ES-I3 (cell line): ENCODE results near the gene ANXA1.

Experiments
- H3K36me3 ChIP-seq: 2 replicates; pipeline ENCODE4 v1.6.1; 2013; ENCODE audit warnings: mild to moderate bottlenecking, low read length, control low read depth, moderate library complexity; ENCODE audit not compliant: insufficient read depth
- H3K4me1 ChIP-seq: 2 replicates; pipeline ENCODE4 v1.6.1; 2013; ENCODE audit warnings: mild to moderate bottlenecking, control low read depth, low read length; ENCODE audit not compliant: insufficient read depth
- H3K9ac ChIP-seq: 2 replicates; pipeline ENCODE4 v1.6.1; 2013; ENCODE audit warnings: low read depth, mild to moderate bottlenecking, low read length, moderate library complexity
- H3K9me3 ChIP-seq: 2 replicates; pipeline ENCODE4 v1.6.1; 2013; ENCODE audit warnings: mild to moderate bottlenecking, low read length, moderate library complexity; ENCODE audit not compliant: control insufficient read depth, insufficient read depth

Gene ANXA1

GRCh38 chr9:73194284-73194683, 42.6 kb downstream of the ANXA1 start:
- Histone ChIP-seq H3K9ac (no peak overlapping the region), H3K9me3 (no peaks in the 10 kb centered on the region), H3K36me3 (no peaks in the 10 kb centered on the region), H3K4me1 (no peaks in the 10 kb centered on the region)

DNA sequence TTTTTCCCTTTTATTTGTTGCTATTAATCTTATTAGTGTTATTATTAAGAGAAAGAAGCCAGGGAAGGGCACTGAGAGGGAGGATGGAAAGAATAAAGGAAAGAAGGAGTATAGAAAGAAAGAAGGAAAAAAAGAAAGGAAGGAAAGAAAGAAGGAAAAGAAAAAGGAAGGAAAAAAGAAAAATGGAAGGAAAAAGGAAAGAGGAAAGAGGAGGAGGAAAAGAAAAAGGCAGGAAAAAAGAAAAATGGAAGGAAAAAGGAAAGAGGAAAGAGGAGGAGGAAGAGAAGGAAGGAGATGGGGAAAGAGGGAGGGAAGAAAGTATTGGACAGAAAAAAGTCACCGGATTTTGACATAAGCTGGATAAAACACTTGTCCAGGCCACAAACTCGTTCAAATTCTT, 47.8 kb downstream of the ANXA1 start:
- H3K4me1 ChIP-seq = peaks cover 6% of the 10 kb centered on the region; the same call in 1 of the 2 replicates
- no peaks in the 10 kb centered on the region for H3K9me3 ChIP-seq
- no peak overlapping the region for H3K9ac ChIP-seq
- no peaks in the 10 kb centered on the region for H3K36me3 ChIP-seq

- H3K9ac ChIP-seq = no peak overlapping the region
- H3K36me3 ChIP-seq = no peaks in the 10 kb centered on the region
- H3K4me1 ChIP-seq = peaks cover 6% of the 10 kb centered on the region; the same call in 1 of the 2 replicates
- H3K9me3 ChIP-seq = no peaks in the 10 kb centered on the region
Observed at GRCh38 chr9:73199886-73200285, 48.2 kb downstream of the ANXA1 start.

GRCh38 chr9:73200694-73201452, 49.2 kb downstream of the ANXA1 start:
- peaks cover 6% of the 10 kb centered on the region; the same call in 1 of the 2 replicates for H3K4me1 ChIP-seq
- H3K36me3 ChIP-seq = no peaks in the 10 kb centered on the region
- H3K9ac ChIP-seq = no peak overlapping the region
- no peaks in the 10 kb centered on the region for H3K9me3 ChIP-seq

GRCh38 chr9:73202980-73203379, 51.3 kb downstream of the ANXA1 start:
- H3K4me1 ChIP-seq = peaks cover 6% of the 10 kb centered on the region; the same call in 1 of the 2 replicates
- H3K9me3 ChIP-seq = no peaks in the 10 kb centered on the region
- no peak overlapping the region for H3K9ac ChIP-seq
- no peaks in the 10 kb centered on the region for H3K36me3 ChIP-seq

- no peak overlapping the region for H3K9ac ChIP-seq
- peaks cover 6% of the 10 kb centered on the region; the same call in 1 of the 2 replicates for H3K4me1 ChIP-seq
- H3K9me3 ChIP-seq = no peaks in the 10 kb centered on the region
- no peaks in the 10 kb centered on the region for H3K36me3 ChIP-seq
Observed at GRCh38 chr9:73204936-73205335, 53.3 kb downstream of the ANXA1 start.

DNA sequence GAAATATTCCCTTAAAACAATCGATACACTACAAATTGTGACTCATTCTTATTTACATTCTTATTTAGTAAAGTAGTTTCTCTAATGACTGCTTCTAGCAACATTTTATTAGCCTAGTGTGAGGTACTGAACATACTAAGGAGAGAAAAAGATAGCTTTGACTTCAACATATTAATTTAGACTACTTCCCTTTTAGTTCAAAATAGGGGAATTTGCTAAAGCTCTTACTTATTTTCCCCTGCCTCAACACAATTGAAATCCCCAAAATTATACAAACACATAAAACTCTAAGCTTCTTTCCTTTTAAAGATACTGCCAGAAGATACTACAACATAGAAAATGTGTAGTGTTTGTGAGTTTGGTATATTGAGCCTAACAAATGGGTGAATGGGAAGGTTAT, 55.2 kb downstream of the ANXA1 start:
- Histone ChIP-seq H3K9ac (no peak overlapping the region), H3K4me1 (no peaks in the 10 kb centered on the region), H3K36me3 (no peaks in the 10 kb centered on the region), H3K9me3 (no peaks in the 10 kb centered on the region)

DNA sequence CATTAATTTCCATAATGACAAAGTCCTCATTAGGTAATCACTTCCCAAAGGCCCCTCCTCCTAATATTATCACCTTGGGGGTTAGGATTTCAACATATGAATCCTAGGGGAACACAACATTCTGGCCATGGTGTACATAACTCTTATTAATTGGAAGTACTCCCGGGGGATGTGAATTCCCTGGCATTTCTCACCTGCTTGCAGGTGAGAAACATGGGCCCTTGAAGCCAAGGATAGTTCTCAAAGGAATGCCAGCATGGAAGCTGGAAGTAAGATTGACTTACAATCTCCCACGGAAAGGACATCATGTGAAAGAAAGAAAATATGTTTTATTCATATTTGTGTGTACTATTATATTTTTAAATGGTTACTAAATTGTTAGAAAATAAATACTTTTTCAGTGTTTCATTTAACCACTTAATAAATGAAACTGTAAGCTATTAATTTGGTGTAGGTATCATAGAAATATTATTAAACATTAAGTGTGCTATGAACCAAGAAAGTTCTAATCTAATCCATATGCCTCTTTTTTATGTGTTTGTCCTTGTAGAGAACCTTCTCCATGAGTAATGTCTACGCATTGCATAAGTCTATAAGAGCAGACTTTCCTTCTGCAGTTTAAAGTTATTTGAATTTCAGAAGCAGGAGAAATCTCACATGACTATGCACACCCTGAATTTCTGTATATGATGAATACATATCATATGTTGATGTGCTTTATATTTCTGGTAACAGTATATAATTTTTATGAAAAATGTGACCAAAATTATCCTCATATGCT, 59.4 kb downstream of the ANXA1 start:
- Histone ChIP-seq H3K36me3 (no peaks in the 10 kb centered on the region), H3K4me1 (peaks cover 16% of the 10 kb centered on the region)

GRCh38 chr9:73213300-73213699, 61.6 kb downstream of the ANXA1 start:
- H3K36me3 ChIP-seq = no peaks in the 10 kb centered on the region
- no peaks in the 10 kb centered on the region for H3K9me3 ChIP-seq
- peaks cover 24% of the 10 kb centered on the region for H3K4me1 ChIP-seq
- H3K9ac ChIP-seq = no peak overlapping the region

More for the DNA sequence above, 59.4 kb downstream of the ANXA1 start:
- Histone ChIP-seq H3K9ac (no peak overlapping the region), H3K9me3 (no peaks in the 10 kb centered on the region)

DNA sequence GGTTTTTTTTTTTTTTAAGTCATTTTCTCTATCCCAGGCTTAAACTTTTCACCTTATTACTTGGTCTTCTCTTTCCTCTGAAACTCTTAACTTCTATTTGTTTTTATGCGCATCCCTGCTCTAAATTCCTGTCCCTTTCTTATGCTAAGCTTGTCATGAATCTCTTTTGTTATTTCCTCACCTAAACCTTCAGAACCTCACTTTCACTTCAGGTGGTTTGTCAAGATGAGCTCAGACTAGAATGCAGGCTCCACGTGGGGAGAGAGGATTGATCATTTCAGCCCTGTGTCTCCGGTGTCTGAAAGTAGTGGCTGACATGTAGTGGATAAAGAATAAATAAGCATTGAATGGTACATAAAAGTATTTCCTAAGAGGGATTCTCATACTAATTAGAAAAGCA, 63.6 kb downstream of the ANXA1 start:
- peaks cover 7% of the 10 kb centered on the region; the same call in 1 of the 2 replicates for H3K9me3 ChIP-seq
- no peaks in the 10 kb centered on the region for H3K36me3 ChIP-seq
- H3K4me1 ChIP-seq = peaks cover 24% of the 10 kb centered on the region
- no peak overlapping the region for H3K9ac ChIP-seq

DNA sequence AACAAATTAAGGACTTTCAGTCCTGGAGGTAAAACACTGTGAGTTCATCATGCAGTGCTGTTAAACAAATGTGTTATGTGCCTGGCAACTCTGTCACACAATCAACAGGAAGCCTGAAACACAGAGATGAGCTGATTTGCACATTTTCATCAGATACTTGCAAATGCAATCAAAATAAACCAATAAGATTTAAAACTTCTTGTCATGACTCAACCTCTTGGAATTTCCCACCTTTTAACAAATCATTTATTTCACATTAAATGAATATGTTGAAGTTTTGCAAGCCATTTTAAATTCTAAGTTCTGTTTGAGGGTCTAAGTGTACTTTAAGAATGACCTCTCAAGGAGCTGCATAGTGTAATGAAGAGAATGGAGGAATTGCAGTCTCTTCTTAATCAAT, 64.4 kb downstream of the ANXA1 start:
- Histone ChIP-seq H3K9me3 (peaks cover 7% of the 10 kb centered on the region; the same call in 1 of the 2 replicates), H3K36me3 (no peaks in the 10 kb centered on the region), H3K4me1 (peaks cover 24% of the 10 kb centered on the region), H3K9ac (no peak overlapping the region)
